ENCODE measurements around the gene BCL2A1. TPM values are rescaled to one million over a fixed set of nuclear protein-coding genes. Genes with fewer than 3 reads are reported as not detected.
"Not testable (repeated sequence)": the region's sequence is repeated elsewhere in the genome, so short reads cannot be mapped to it uniquely, and the experiment has no call there.

Gene BCL2A1
- total RNA-seq, 1 donor from 2014 or later, result 111 TPM

GRCh38 chr15:79962921-79963320 lies 8.1 kb downstream of the BCL2A1 start:
- intact Hi-C loops (cut with micrococcal nuclease); H3K9me3 Mint-ChIP-seq; DNase-seq; H3K4me3 Mint-ChIP-seq; H3K27ac Mint-ChIP-seq; H3K27me3 Mint-ChIP-seq: not testable (repeated sequence)
- H3K4me1 Mint-ChIP-seq, result peaks cover 37% of the 10 kb centered on the region
- H3K36me3 Mint-ChIP-seq (ENCODE audit: low read depth), result peaks cover 51% of the 10 kb centered on the region

GRCh38 chr15:79962178-79962577 lies 8.8 kb downstream of the BCL2A1 start:
- no peak for DNase-seq
- peaks cover 33% of the 10 kb centered on the region for H3K4me1 Mint-ChIP-seq
- H3K4me3 Mint-ChIP-seq, result no peak overlapping the region
- H3K27me3 Mint-ChIP-seq, result no peaks in the 10 kb centered on the region
- H3K27ac Mint-ChIP-seq, result no peak overlapping the region
- peaks cover 45% of the 10 kb centered on the region for H3K36me3 Mint-ChIP-seq (ENCODE audit: low read depth)
- intact Hi-C loops (cut with micrococcal nuclease), result no loop called here
- peaks cover 6% of the 10 kb centered on the region for H3K9me3 Mint-ChIP-seq

GRCh38 chr15:79960502-79961212 lies 10.3 kb downstream of the BCL2A1 start:
- intact Hi-C loops (cut with micrococcal nuclease), result no loop called here
- DNase-seq, result no peak
- H3K9me3 Mint-ChIP-seq, result peaks cover 6% of the 10 kb centered on the region
- no peak overlapping the region for H3K27ac Mint-ChIP-seq
- H3K4me3 Mint-ChIP-seq, result no peak overlapping the region
- no peaks in the 10 kb centered on the region for H3K27me3 Mint-ChIP-seq
- H3K4me1 Mint-ChIP-seq, result peaks cover 24% of the 10 kb centered on the region
- peaks cover 35% of the 10 kb centered on the region for H3K36me3 Mint-ChIP-seq (ENCODE audit: low read depth)

- H3K36me3 Mint-ChIP-seq (ENCODE audit: low read depth), result peaks cover 16% of the 10 kb centered on the region
- intact Hi-C loops (cut with micrococcal nuclease), result no loop called here
- H3K27me3 Mint-ChIP-seq, result no peaks in the 10 kb centered on the region
- DNase-seq, result no peak
- H3K9me3 Mint-ChIP-seq, result no peaks in the 10 kb centered on the region
- H3K4me3 Mint-ChIP-seq, result no peak overlapping the region
- peaks cover 33% of the 10 kb centered on the region for H3K4me1 Mint-ChIP-seq
- no peak overlapping the region for H3K27ac Mint-ChIP-seq
Measured at GRCh38 chr15:79957741-79958140, 13.3 kb downstream of the BCL2A1 start.

- Mint-ChIP-seq H3K36me3 (ENCODE audit: low read depth) (peaks cover 10% of the 10 kb centered on the region), H3K4me3 (no peak overlapping the region), H3K27me3 (no peaks in the 10 kb centered on the region), H3K27ac (no peak overlapping the region), H3K4me1 (peaks cover 28% of the 10 kb centered on the region), H3K9me3 (no peaks in the 10 kb centered on the region)
- intact Hi-C loops (cut with micrococcal nuclease), result no loop called here
- no peak for DNase-seq
Measured at GRCh38 chr15:79956354-79956939, 14.5 kb downstream of the BCL2A1 start.

- Mint-ChIP-seq H3K36me3 (ENCODE audit: low read depth) (peaks cover 2% of the 10 kb centered on the region), H3K4me3 (no peak overlapping the region), H3K4me1 (peaks cover 26% of the 10 kb centered on the region), H3K9me3 (no peaks in the 10 kb centered on the region), H3K27ac (peak overlapping the region; percentile 25), H3K27me3 (no peaks in the 10 kb centered on the region)
- intact Hi-C loops (cut with micrococcal nuclease), result no loop called here
- no peak for DNase-seq
Measured at GRCh38 chr15:79954661-79955060, 16.3 kb downstream of the BCL2A1 start.

- H3K4me3 Mint-ChIP-seq, result no peak overlapping the region
- no peak overlapping the region for H3K27ac Mint-ChIP-seq
- H3K9me3 Mint-ChIP-seq, result no peaks in the 10 kb centered on the region
- H3K27me3 Mint-ChIP-seq, result no peaks in the 10 kb centered on the region
- intact Hi-C loops (cut with micrococcal nuclease), result no loop called here
- H3K36me3 Mint-ChIP-seq (ENCODE audit: low read depth), result peaks cover 2% of the 10 kb centered on the region
- H3K4me1 Mint-ChIP-seq, result peaks cover 24% of the 10 kb centered on the region
- no peak for DNase-seq
Measured at GRCh38 chr15:79953951-79954444, 17.0 kb downstream of the BCL2A1 start.

- H3K27ac Mint-ChIP-seq, result no peak overlapping the region
- peaks cover 26% of the 10 kb centered on the region for H3K4me1 Mint-ChIP-seq
- no peak overlapping the region for H3K4me3 Mint-ChIP-seq
- H3K36me3 Mint-ChIP-seq (ENCODE audit: low read depth), result no peaks in the 10 kb centered on the region
- intact Hi-C loops (cut with micrococcal nuclease), result no loop called here
- no peaks in the 10 kb centered on the region for H3K9me3 Mint-ChIP-seq
- H3K27me3 Mint-ChIP-seq, result no peaks in the 10 kb centered on the region
- DNase-seq, result no peak
Measured at GRCh38 chr15:79952329-79952728, 18.7 kb downstream of the BCL2A1 start.

- peaks cover 26% of the 10 kb centered on the region for H3K4me1 Mint-ChIP-seq
- no peak overlapping the region for H3K4me3 Mint-ChIP-seq
- H3K27ac Mint-ChIP-seq, result no peak overlapping the region
- intact Hi-C loops (cut with micrococcal nuclease), result no loop called here
- no peaks in the 10 kb centered on the region for H3K36me3 Mint-ChIP-seq (ENCODE audit: low read depth)
- H3K9me3 Mint-ChIP-seq, result no peaks in the 10 kb centered on the region
- H3K27me3 Mint-ChIP-seq, result no peaks in the 10 kb centered on the region
- no peak for DNase-seq
Measured at GRCh38 chr15:79950247-79950646, 20.7 kb downstream of the BCL2A1 start.

- no peak for DNase-seq
- no peaks in the 10 kb centered on the region for H3K36me3 Mint-ChIP-seq (ENCODE audit: low read depth)
- no peaks in the 10 kb centered on the region for H3K27me3 Mint-ChIP-seq
- no peaks in the 10 kb centered on the region for H3K9me3 Mint-ChIP-seq
- H3K4me1 Mint-ChIP-seq, result peaks cover 15% of the 10 kb centered on the region
- intact Hi-C loops (cut with micrococcal nuclease), result no loop called here
- no peak overlapping the region for H3K27ac Mint-ChIP-seq
- H3K4me3 Mint-ChIP-seq, result no peak overlapping the region
Measured at GRCh38 chr15:79948761-79949160, 22.2 kb downstream of the BCL2A1 start.

GRCh38 chr15:79948095-79948695 lies 22.8 kb downstream of the BCL2A1 start:
- Mint-ChIP-seq H3K9me3 (no peaks in the 10 kb centered on the region), H3K36me3 (ENCODE audit: low read depth) (no peaks in the 10 kb centered on the region), H3K4me1 (peaks cover 9% of the 10 kb centered on the region), H3K27ac (no peak overlapping the region), H3K27me3 (no peaks in the 10 kb centered on the region), H3K4me3 (no peak overlapping the region)
- intact Hi-C loops (cut with micrococcal nuclease), result no loop called here
- DNase-seq, result no peak

GRCh38 chr15:79947009-79947408 lies 24.0 kb downstream of the BCL2A1 start:
- Mint-ChIP-seq H3K36me3 (ENCODE audit: low read depth) (no peaks in the 10 kb centered on the region), H3K4me1 (peaks cover 12% of the 10 kb centered on the region), H3K27me3 (no peaks in the 10 kb centered on the region), H3K4me3 (no peak overlapping the region), H3K27ac (no peak overlapping the region), H3K9me3 (no peaks in the 10 kb centered on the region)
- intact Hi-C loops (cut with micrococcal nuclease), result no loop called here
- DNase-seq, result no peak

GRCh38 chr15:79944622-79945021 lies 26.4 kb downstream of the BCL2A1 start:
- no peak for DNase-seq
- Mint-ChIP-seq H3K4me3 (no peak overlapping the region), H3K27ac (no peak overlapping the region), H3K4me1 (peaks cover 12% of the 10 kb centered on the region), H3K27me3 (no peaks in the 10 kb centered on the region), H3K9me3 (no peaks in the 10 kb centered on the region), H3K36me3 (ENCODE audit: low read depth) (no peaks in the 10 kb centered on the region)
- intact Hi-C loops (cut with micrococcal nuclease), result no loop called here

GRCh38 chr15:79943820-79944219 lies 27.2 kb downstream of the BCL2A1 start:
- Mint-ChIP-seq H3K27me3 (peaks cover 2% of the 10 kb centered on the region), H3K36me3 (ENCODE audit: low read depth) (no peaks in the 10 kb centered on the region), H3K27ac (no peak overlapping the region), H3K4me1 (peaks cover 12% of the 10 kb centered on the region), H3K4me3 (no peak overlapping the region), H3K9me3 (no peaks in the 10 kb centered on the region)
- no peak for DNase-seq
- intact Hi-C loops (cut with micrococcal nuclease), result loop anchor here (2.0 kb wide), 1 partner anchor 23 kb away; no protein-coding TSS in a partner anchor

Measured in activated CD4-positive, alpha-beta T cell treated with anti-CD3 and anti-CD28 coated beads, Interleukin-2, amount 10 ng/mL, durations not matched to agents 24 days and 14 days (primary cell).